Vagina (tissue), 2 donors: ENCODE data around the gene MCTP2.

Experiments
- POLR2A ChIP-seq, 2 donors: fragments of 450-650 bp; IDR thresholded peaks; one replicate each; pipeline ENCODE4 v1.6.1; 2017; ENCODE audit warnings: antibody characterized with exemption in 2 of 2, mild to moderate bottlenecking in 2 of 2, moderate library complexity in 2 of 2
- POLR2AphosphoS5 ChIP-seq, 2 donors: sonication (generic); formaldehyde crosslinking; IDR thresholded peaks; one replicate each; pipeline ENCODE4 v1.9.0; 2017; ENCODE audit warnings: antibody characterized with exemption in 2 of 2, mild to moderate bottlenecking in 2 of 2, low read depth in 1 of 2; ENCODE audit not compliant: insufficient read depth in 1 of 2
- TF ChIP-seq, protein P1 (sequence below), 3 experiments: fragments of 450-650 bp in 2 of 3; fragments of 200-600 bp in 1 of 3; sonication (generic) in 1 of 3; IDR thresholded peaks; one replicate each; pipeline ENCODE4 v1.5.1; 2017 to 2019; ENCODE audit warnings: antibody characterized with exemption in 3 of 3, mild to moderate bottlenecking in 2 of 3, moderate library complexity in 2 of 3

DNA sequence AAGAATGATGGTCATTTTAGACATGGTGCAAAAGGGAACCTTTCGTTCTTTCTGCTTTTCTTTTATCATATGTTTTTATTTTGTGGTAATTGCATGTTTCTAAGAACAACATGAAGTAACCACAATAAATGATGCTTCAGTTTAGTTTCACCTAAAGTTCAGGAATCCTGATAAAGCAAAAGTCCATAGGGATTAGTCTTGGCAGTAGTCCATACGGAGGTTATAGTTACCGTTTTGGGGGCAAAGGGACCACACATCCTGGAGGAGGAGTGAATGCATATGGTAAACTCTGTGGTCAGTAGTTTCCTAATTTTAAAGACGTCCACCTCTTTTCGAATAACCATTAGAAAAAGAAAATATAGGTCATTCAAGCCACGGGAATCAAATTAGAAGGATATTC, 141.5 kb downstream of the MCTP2 start:
- TF ChIP-seq POLR2A (IDR thresholded peaks at IDR 0.05) (no peak), POLR2AphosphoS5 (IDR thresholded peaks at IDR 0.05; ENCODE audit: insufficient read depth in 1 of 2, low read depth in 1 of 2) (no peak)
- TF ChIP-seq, protein P1, sequence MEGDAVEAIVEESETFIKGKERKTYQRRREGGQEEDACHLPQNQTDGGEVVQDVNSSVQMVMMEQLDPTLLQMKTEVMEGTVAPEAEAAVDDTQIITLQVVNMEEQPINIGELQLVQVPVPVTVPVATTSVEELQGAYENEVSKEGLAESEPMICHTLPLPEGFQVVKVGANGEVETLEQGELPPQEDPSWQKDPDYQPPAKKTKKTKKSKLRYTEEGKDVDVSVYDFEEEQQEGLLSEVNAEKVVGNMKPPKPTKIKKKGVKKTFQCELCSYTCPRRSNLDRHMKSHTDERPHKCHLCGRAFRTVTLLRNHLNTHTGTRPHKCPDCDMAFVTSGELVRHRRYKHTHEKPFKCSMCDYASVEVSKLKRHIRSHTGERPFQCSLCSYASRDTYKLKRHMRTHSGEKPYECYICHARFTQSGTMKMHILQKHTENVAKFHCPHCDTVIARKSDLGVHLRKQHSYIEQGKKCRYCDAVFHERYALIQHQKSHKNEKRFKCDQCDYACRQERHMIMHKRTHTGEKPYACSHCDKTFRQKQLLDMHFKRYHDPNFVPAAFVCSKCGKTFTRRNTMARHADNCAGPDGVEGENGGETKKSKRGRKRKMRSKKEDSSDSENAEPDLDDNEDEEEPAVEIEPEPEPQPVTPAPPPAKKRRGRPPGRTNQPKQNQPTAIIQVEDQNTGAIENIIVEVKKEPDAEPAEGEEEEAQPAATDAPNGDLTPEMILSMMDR (IDR thresholded peaks at IDR 0.05), result no peak
